Transverse colon (tissue), 4 donors: ENCODE measurements around the gene ABLIM2. TPM values are rescaled to one million over a fixed set of nuclear protein-coding genes. Genes with fewer than 3 reads are reported as not detected.

Source experiments
- DNase-seq: peaks from one replicate; pipeline ENCODE4 v3.0.0-alpha.2; 2019
- H3K27ac ChIP-seq, 4 donors: fragments of 200-600 bp; sonication (generic); 2 replicates each; pipeline ENCODE4 v1.5.1; 2016 to 2018; ENCODE audit warnings: inconsistent platforms in 4 of 4
- H3K27me3 ChIP-seq: fragments of 200-600 bp; sonication (generic); 2 replicates; pipeline ENCODE4 v1.5.1; 2017; ENCODE audit warnings: inconsistent platforms
- H3K36me3 ChIP-seq, 4 donors: fragments of 200-600 bp; sonication (generic); 2 replicates each; pipeline ENCODE4 v1.5.1; 2017 to 2019; ENCODE audit warnings: inconsistent platforms in 4 of 4
- H3K4me1 ChIP-seq, 4 donors: fragments of 200-600 bp; sonication (generic); 2 replicates each; pipeline ENCODE4 v1.5.1; 2017 to 2020; ENCODE audit warnings: inconsistent platforms in 4 of 4
- H3K4me3 ChIP-seq, 4 donors: fragments of 200-600 bp; sonication (generic); 1 replicate in 1 of 4; 2 replicates in 3 of 4; pipeline versions ENCODE4 v1.5.1 to v1.6.1; 2017 to 2019; ENCODE audit warnings: inconsistent platforms in 4 of 4
- H3K9me3 ChIP-seq, 2 donors: fragments of 200-600 bp; sonication (generic); 2 replicates each; pipeline ENCODE4 v1.5.1; 2017 to 2019; ENCODE audit warnings: inconsistent platforms in 2 of 2
- EP300 ChIP-seq: sonication (generic); formaldehyde crosslinking; IDR thresholded peaks from one replicate; pipeline ENCODE4 v1.6.1; 2017; ENCODE audit warnings: antibody characterized with exemption, low read depth
- POLR2A ChIP-seq: fragments of 450-650 bp; IDR thresholded peaks from one replicate; pipeline ENCODE4 v1.6.1; 2016; ENCODE audit warnings: antibody characterized with exemption, mild to moderate bottlenecking, moderate library complexity
- POLR2AphosphoS5 ChIP-seq, 3 donors: sonication (generic); formaldehyde crosslinking; IDR thresholded peaks; one replicate each; pipeline ENCODE4 v1.6.1; 2016; ENCODE audit warnings: antibody characterized with exemption in 3 of 3
- WGBS, 2 donors: methylation state at CpG; one replicate each; pipeline ENCODE4 v1.1.5; 2018; ENCODE audit warnings: low coverage in 1 of 2; 5-methylcytosine and 5-hydroxymethylcytosine counted together
- in situ Hi-C, 4 donors: fragments of 200-750 bp; cut with MboI; loops; one replicate each; pipeline versions ENCODE4 v1.15.0 to v1.15.1; 2017; ENCODE audit warnings: low sequenced_read_pairs in 3 of 4, low pct_ligation_motif_present in 1 of 4, low pct_unique_long_range_greater_than_20kb in 1 of 4
- intact Hi-C: fragments of 100-400 bp; cut with DNase I; formaldehyde crosslinking; loops from one replicate; pipeline ENCODE4 v1.15.1; 2023; ENCODE audit warnings: low total_unique reads
- total RNA-seq, 4 donors: library from RNA; depleted of rRNA; stranded (reverse); fragments of >200 nt; gene quantifications; one replicate each; pipeline ENCODE4 v1.1.0, GENCODE V29; 2016
- TF ChIP-seq, protein P1 (sequence below), 5 experiments: fragments of 200-600 bp in 3 of 5; fragments of 450-650 bp in 2 of 5; sonication (generic) in 3 of 5; IDR thresholded peaks; 1 replicate in 2 of 5; 2 replicates in 3 of 5; pipeline ENCODE4 v1.5.1; 2016 to 2017; ENCODE audit warnings: antibody characterized with exemption in 5 of 5, inconsistent platforms in 3 of 5, mild to moderate bottlenecking in 2 of 5, moderate library complexity in 1 of 5

The ABLIM2 gene
- total RNA-seq, 4 donors from 2014 or later: 3.2 to 58.4 (median 14.2) TPM

DNA sequence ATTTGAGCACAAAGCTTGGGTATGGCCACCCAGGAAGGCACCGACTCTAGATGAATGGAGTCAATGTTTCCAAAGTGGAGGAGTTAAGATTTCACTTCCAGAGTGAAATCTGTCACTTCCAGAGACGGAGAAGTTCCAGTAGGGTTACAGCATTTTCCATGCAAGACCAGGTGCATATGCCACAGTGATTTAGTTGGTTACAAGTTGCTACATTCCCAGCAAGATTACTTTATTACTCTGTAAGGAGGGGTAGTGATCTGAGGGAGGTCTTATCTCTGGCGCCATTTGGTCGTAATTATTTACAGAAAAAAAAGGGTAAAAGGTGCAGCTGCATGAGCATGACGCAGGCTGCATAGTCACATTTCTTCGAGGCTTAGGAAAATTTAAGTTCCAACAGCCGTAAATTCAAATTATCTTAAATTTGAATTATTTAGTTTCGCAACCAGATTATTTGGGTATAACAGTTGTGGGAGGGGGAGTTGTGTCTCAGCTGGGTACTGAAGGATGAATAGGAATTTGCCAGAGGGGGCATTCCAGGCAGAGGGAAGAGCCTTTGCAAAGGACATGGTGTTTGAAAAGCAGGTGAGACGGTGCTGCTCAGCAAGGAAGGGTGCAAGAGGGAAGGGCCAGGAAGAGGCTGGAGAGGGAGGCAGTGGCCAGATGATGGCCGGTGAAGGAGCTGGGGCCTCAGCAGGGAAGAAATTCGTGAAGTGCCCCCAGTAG, 201.5 kb downstream of the ABLIM2 start:
- 44 to 45% methylated on average over 10 to 11 of the region's 11 CpGs for WGBS, 2 donors
- peaks cover 14 to 54% (median 25%) of the 10 kb centered on the region in 4 donors for H3K4me1 ChIP-seq
- no peaks in the 10 kb centered on the region for H3K27me3 ChIP-seq
- no peak for DNase-seq
- in situ Hi-C loops: no loop called here
- H3K4me3 ChIP-seq: no peak overlapping the region
- intact Hi-C loops: no loop called here
- H3K27ac ChIP-seq: peak overlapping the region; percentile 37 to 55 (median 42)
- H3K9me3 ChIP-seq: peaks cover 0 to 4% of the 10 kb centered on the region in 2 donors
- TF ChIP-seq POLR2AphosphoS5 (IDR thresholded peaks at IDR 0.05) (no peak), POLR2A (no peak), EP300 (no peak)
- TF ChIP-seq, protein P1, sequence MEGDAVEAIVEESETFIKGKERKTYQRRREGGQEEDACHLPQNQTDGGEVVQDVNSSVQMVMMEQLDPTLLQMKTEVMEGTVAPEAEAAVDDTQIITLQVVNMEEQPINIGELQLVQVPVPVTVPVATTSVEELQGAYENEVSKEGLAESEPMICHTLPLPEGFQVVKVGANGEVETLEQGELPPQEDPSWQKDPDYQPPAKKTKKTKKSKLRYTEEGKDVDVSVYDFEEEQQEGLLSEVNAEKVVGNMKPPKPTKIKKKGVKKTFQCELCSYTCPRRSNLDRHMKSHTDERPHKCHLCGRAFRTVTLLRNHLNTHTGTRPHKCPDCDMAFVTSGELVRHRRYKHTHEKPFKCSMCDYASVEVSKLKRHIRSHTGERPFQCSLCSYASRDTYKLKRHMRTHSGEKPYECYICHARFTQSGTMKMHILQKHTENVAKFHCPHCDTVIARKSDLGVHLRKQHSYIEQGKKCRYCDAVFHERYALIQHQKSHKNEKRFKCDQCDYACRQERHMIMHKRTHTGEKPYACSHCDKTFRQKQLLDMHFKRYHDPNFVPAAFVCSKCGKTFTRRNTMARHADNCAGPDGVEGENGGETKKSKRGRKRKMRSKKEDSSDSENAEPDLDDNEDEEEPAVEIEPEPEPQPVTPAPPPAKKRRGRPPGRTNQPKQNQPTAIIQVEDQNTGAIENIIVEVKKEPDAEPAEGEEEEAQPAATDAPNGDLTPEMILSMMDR (IDR thresholded peaks at IDR 0.05): no peak
- no peaks in the 10 kb centered on the region for H3K36me3 ChIP-seq

DNA sequence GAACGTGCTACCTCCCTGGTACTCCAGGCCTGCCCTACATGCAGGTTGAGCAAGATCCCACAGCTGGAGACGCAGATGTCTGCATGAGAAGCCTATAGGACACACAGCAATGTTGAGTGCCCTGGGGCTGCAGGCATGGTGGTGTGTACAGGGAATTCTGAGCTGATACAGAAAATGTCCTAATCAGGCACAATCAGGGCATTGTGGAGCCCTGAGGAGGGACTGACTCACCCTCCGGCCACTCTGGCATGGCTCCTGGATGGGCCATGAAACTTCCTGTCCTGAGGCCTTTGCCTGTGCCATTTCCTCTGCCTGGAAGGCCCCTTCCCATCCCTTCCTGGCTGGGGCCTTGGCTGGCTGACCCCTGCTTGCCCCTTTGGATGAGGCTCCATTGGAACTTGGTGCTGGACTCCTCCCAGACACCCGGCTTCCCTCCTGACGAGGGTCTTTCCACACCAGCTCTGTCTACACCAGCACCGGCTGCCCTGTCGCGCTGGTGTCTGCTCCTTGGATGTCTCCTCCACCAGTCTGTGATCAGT, 202.3 kb downstream of the ABLIM2 start:
- Histone ChIP-seq H3K9me3 (peaks cover 0 to 4% of the 10 kb centered on the region in 2 donors), H3K27me3 (no peaks in the 10 kb centered on the region), H3K36me3 (no peaks in the 10 kb centered on the region), H3K4me1 (peaks cover 14 to 48% (median 23%) of the 10 kb centered on the region in 4 donors), H3K27ac (peak overlapping the region; percentile 37 to 55 (median 46)), H3K4me3 (no peak overlapping the region)
- in situ Hi-C loops (no loop called here), intact Hi-C loops (no loop called here)
- TF ChIP-seq POLR2AphosphoS5 (IDR thresholded peaks at IDR 0.05): peak in 2 of 3 donors; percentile 25 to 28
- no peak for TF ChIP-seq EP300
- TF ChIP-seq, protein P1 (IDR thresholded peaks at IDR 0.05): no peak
- TF ChIP-seq POLR2A: no peak
- 50 to 76% methylated on average over 2 to 8 of the region's 8 CpGs for WGBS, 2 donors
- no peak for DNase-seq

DNA sequence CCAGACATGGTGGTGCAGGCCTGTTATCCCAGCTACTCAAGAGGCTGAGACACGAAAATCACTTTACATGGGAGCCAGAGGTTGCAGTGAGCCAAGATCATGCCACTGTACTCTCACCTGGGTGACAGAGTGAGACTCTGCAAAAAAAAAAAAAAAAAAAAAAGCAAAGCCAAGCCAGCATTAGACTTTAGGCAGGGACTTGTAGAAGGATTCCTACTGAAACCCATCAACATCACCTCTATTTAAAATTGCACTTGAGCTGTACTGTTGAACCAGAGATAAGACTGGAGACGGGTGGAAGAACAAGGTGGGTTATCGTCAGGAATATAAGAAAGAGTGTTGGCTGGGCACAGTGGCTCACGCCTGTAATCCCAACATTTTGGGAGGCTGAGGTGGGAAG, 203.2 kb downstream of the ABLIM2 start:
- H3K36me3 ChIP-seq: no peaks in the 10 kb centered on the region
- WGBS, 2 donors: 79 to 86% methylated on average over 3 to 4 of the region's 4 CpGs
- H3K4me1 ChIP-seq: peaks cover 8 to 39% (median 16%) of the 10 kb centered on the region in 4 donors
- H3K27ac ChIP-seq: peak overlapping the region in 2 of 4 donors; percentile 37 to 45
- intact Hi-C loops: no loop called here
- H3K4me3 ChIP-seq: no peak overlapping the region
- TF ChIP-seq, protein P1 (IDR thresholded peaks at IDR 0.05): no peak
- TF ChIP-seq EP300 (no peak), POLR2A (no peak), POLR2AphosphoS5 (IDR thresholded peaks at IDR 0.05) (no peak)
- H3K9me3 ChIP-seq: peaks cover 0 to 4% of the 10 kb centered on the region in 2 donors
- DNase-seq: no peak
- in situ Hi-C loops: no loop called here
- no peaks in the 10 kb centered on the region for H3K27me3 ChIP-seq

DNA sequence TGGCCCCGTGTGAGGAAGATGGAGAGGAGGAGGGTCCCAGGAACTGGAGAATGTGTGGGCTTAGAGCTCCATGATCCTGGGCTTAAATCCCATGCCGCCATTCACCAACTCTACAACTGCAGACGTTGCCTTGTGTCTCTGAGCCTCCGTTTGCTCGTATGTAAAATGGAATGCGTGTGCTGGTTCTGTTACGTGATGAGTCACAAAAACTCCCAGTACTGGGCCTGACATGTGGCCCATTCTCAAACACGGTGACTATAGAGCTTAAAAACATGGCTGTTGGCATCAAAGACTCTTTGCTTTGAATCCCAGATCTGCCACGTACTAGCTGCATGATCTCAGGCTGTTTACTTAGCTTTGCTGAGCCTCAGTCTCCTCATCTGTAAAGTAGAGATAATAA, 206.0 kb downstream of the ABLIM2 start:
- DNase-seq: no peak
- intact Hi-C loops: no loop called here
- H3K4me3 ChIP-seq: no peak overlapping the region
- in situ Hi-C loops: no loop called here
- peaks cover 0 to 4% of the 10 kb centered on the region in 2 donors for H3K9me3 ChIP-seq
- H3K36me3 ChIP-seq: no peaks in the 10 kb centered on the region
- no peaks in the 10 kb centered on the region for H3K27me3 ChIP-seq
- 90 to 100% methylated on average over 1 to 9 of the region's 9 CpGs for WGBS, 2 donors
- peaks cover 4 to 22% (median 10%) of the 10 kb centered on the region in 4 donors for H3K4me1 ChIP-seq
- no peak overlapping the region for H3K27ac ChIP-seq
- TF ChIP-seq EP300 (no peak), POLR2A (no peak), POLR2AphosphoS5 (IDR thresholded peaks at IDR 0.05) (no peak)
- TF ChIP-seq, protein P1 (IDR thresholded peaks at IDR 0.05): no peak
